GM19455 (cell line): ENCODE measurements around the gene HYDIN.

ENCODE experiments used
- ATAC-seq: cut with Tn5 transposase; IDR thresholded peaks from one replicate; pipeline ENCODE4 v1.9.1; 2021; ENCODE audit not compliant: unreplicated experiment

The HYDIN gene

GRCh38 chr16:70793851-70794502 is 436.5 kb downstream of the HYDIN start:
- ATAC-seq: peak; percentile 53

- ATAC-seq: no peak
Observed at GRCh38 chr16:70790815-70791214, 439.7 kb downstream of the HYDIN start.

- no peak for ATAC-seq
Observed at GRCh38 chr16:70789595-70790447, 440.7 kb downstream of the HYDIN start.

- no peak for ATAC-seq
Observed at GRCh38 chr16:70788668-70789594, 441.6 kb downstream of the HYDIN start.

- ATAC-seq: no peak
Observed at GRCh38 chr16:70786020-70786755, 444.3 kb downstream of the HYDIN start.

GRCh38 chr16:70784692-70785555 is 445.6 kb downstream of the HYDIN start:
- ATAC-seq: no peak

GRCh38 chr16:70782237-70782636 is 448.3 kb downstream of the HYDIN start:
- no peak for ATAC-seq

- ATAC-seq: no peak
Observed at GRCh38 chr16:70781800-70782199, 448.7 kb downstream of the HYDIN start.

- no peak for ATAC-seq
Observed at GRCh38 chr16:70780546-70780945, 450.0 kb downstream of the HYDIN start.

- ATAC-seq: no peak
Observed at GRCh38 chr16:70779361-70779760, 451.2 kb downstream of the HYDIN start.

- no peak for ATAC-seq
Observed at GRCh38 chr16:70778901-70779309, 451.6 kb downstream of the HYDIN start.

- no peak for ATAC-seq
Observed at GRCh38 chr16:70777973-70778406, 452.5 kb downstream of the HYDIN start.

- ATAC-seq: no peak
Observed at GRCh38 chr16:70777496-70777895, 453.0 kb downstream of the HYDIN start.

- no peak for ATAC-seq
Observed at GRCh38 chr16:70775399-70775798, 455.1 kb downstream of the HYDIN start.

GRCh38 chr16:70774261-70774660 is 456.3 kb downstream of the HYDIN start:
- ATAC-seq: no peak

GRCh38 chr16:70772493-70772892 is 458.0 kb downstream of the HYDIN start:
- no peak for ATAC-seq

- no peak for ATAC-seq
Observed at GRCh38 chr16:70770626-70771552, 459.6 kb downstream of the HYDIN start.

GRCh38 chr16:70770291-70770625 is 460.3 kb downstream of the HYDIN start:
- ATAC-seq: no peak

- ATAC-seq: no peak
Observed at GRCh38 chr16:70769761-70770160, 460.8 kb downstream of the HYDIN start.
